Measurements from ENCODE around the gene ARID3C. TPM values are rescaled to one million over a fixed set of nuclear protein-coding genes. Genes with fewer than 3 reads are reported as not detected.

The ARID3C gene
- total RNA-seq, 2 experiments from 2014 or later: 0.25 to 0.34 TPM

DNA sequence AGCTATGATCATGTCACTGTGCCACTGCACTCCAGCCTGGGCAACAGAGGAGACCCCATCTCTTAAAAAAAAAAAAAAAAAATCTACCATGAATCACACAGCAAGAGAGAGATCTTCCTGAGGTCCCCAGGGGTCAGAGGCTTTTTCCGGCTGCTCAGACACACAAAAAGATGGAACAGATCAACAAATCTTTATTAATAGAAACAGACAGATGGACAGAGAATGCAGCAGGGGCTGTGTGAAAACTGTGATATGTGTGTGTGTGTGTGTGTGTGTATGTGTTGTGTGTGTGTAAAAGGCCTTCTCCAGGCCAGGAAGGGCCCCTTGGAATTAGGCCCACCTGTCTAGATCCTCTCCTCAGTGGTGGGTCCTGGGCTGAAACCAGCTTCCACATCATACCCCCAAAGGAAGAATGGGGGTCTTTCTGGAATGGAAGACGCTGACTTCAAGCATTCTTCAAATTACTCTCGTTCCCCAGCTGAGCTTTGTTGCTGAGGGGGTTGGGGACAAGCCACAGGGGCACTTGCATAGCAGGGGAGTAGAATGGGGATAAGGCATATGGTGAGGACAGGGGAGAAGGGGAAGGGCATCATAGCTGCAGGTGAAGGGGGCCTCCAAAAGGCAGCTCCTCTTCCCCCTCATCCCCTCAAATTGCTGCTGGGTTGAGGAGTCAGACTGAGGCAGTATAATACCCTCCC, 5.8 kb upstream of the ARID3C start:
- ATAC-seq (ENCODE audit: poor library complexity): no peak
- Mint-ChIP-seq H3K36me3 (ENCODE audit: low read depth) (peaks cover 14% of the 10 kb centered on the region), H3K4me3 (peak overlapping the region; percentile 75), H3K27ac (no peak overlapping the region), H3K9me3 (no peaks in the 10 kb centered on the region), H3K4me1 (ENCODE audit: low read depth) (peaks cover 46% of the 10 kb centered on the region), H3K27me3 (peaks cover 11% of the 10 kb centered on the region)
- no peak for TF ChIP-seq CTCF (IDR thresholded peaks at IDR 0.05)
- intact Hi-C loops (cut with DNase I, micrococcal nuclease): loop anchor here (1.0 to 10.0 kb wide), 7 partner anchors 21 to 580 kb away; partner anchors contain the start of genes FANCG (in 1 of the 2), RPP25L (in 1 of the 2) and VCP (in 1 of the 2)
- no peak for DNase-seq
- Histone ChIP-seq H3K27ac (ENCODE audit: low read depth in 1 of 2, low read length in 2 of 2) (no peak overlapping the region), H3K27me3 (ENCODE audit: control insufficient read depth in 1 of 2, insufficient read depth in 2 of 2, low read length in 2 of 2) (peaks cover under 1 to 2% of the 10 kb centered on the region in 2 experiments), H3K4me3 (ENCODE audit: low read length) (no peak overlapping the region), H3K36me3 (ENCODE audit: insufficient read depth, low read length) (peaks cover 14% of the 10 kb centered on the region), H3K9me3 (ENCODE audit: control insufficient read depth in 1 of 2, insufficient read depth in 1 of 2, low read length in 2 of 2) (no peaks in the 10 kb centered on the region), H3K4me1 (ENCODE audit: insufficient read depth, low read length) (peaks cover 41% of the 10 kb centered on the region)
- ChIA-PET CTCF (interaction anchor here (0.8 to 3.9 kb wide), 13 partner anchors 9 to 231 kb away, joined by 3 to 41 read pairs (median 11); partner anchors contain the start of genes DCTN3, GALT and RPP25L), POLR2A (interaction anchor here (1.4 to 5.0 kb wide), 7 partner anchors 12 to 30 kb away, joined by 5 to 84 read pairs (median 13); partner anchors contain the start of genes DCTN3, GALT and RPP25L)

GRCh38 chr9:34633851-34634550, 5.1 kb upstream of the ARID3C start:
- peaks cover 14% of the 10 kb centered on the region for H3K36me3 Mint-ChIP-seq (ENCODE audit: low read depth)
- DNase-seq: peak; percentile 64 to 86 (median 72)
- H3K9me3 Mint-ChIP-seq: no peaks in the 10 kb centered on the region
- H3K4me1 Mint-ChIP-seq (ENCODE audit: low read depth): peaks cover 51% of the 10 kb centered on the region
- Histone ChIP-seq H3K4me1 (ENCODE audit: insufficient read depth, low read length) (peaks cover 47% of the 10 kb centered on the region), H3K4me3 (ENCODE audit: low read length) (no peak overlapping the region), H3K27ac (ENCODE audit: low read depth in 1 of 2, low read length in 2 of 2) (no peak overlapping the region), H3K36me3 (ENCODE audit: insufficient read depth, low read length) (peaks cover 14% of the 10 kb centered on the region), H3K27me3 (ENCODE audit: control insufficient read depth in 1 of 2, insufficient read depth in 2 of 2, low read length in 2 of 2) (peaks cover 7 to 8% of the 10 kb centered on the region in 2 experiments), H3K9me3 (ENCODE audit: control insufficient read depth in 1 of 2, insufficient read depth in 1 of 2, low read length in 2 of 2) (no peaks in the 10 kb centered on the region)
- peak overlapping the region; percentile 8 for H3K27ac Mint-ChIP-seq
- peaks cover 18% of the 10 kb centered on the region for H3K27me3 Mint-ChIP-seq
- H3K4me3 Mint-ChIP-seq: peak overlapping the region; percentile 75
- POLR2A ChIA-PET: interaction anchor here (0.9 to 1.7 kb wide), 8 partner anchors 9 to 31 kb away, joined by 3 to 13 read pairs (median 6); partner anchors contain the start of genes DCTN3, GALT and RPP25L
- peak; percentile 91 for TF ChIP-seq CTCF (IDR thresholded peaks at IDR 0.05)
- intact Hi-C loops (cut with DNase I, micrococcal nuclease): loop anchor here (1.0 to 10.0 kb wide), 6 partner anchors 21 to 579 kb away; partner anchors contain the start of genes FANCG (in 1 of the 2), RPP25L (in 1 of the 2) and VCP (in 1 of the 2)
- CTCF ChIA-PET: interaction anchor here (0.6 to 3.0 kb wide), 21 partner anchors 9 to 230 kb away, joined by 3 to 41 read pairs (median 5); partner anchors contain the start of genes DCTN3, DNAI1, FAM219A and GALT
- ATAC-seq (ENCODE audit: poor library complexity): peak; percentile 23

DNA sequence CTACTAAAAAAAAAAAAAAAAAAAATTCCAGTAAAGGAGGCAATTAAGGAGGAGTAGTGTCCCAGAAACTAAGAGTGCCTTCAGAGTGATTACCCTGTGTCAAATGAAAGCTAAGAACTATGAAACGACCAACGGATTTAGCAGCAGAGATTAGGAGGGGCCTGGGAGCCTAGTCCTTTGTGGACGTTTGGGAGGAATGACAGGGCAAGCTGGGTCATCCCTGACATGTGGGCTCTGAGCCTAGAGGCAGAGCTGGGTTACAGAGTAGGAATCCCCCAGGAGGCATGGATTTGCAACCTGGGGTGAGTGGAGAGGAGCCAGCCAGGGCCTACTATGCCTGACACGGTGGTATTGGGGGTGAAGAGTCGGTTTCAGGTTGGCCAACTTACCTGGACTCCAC, 4.3 kb upstream of the ARID3C start:
- no peaks in the 10 kb centered on the region for H3K9me3 Mint-ChIP-seq
- no peak overlapping the region for H3K4me3 Mint-ChIP-seq
- Histone ChIP-seq H3K4me1 (ENCODE audit: insufficient read depth, low read length) (peaks cover 45% of the 10 kb centered on the region), H3K4me3 (ENCODE audit: low read length) (no peak overlapping the region), H3K27me3 (ENCODE audit: control insufficient read depth in 1 of 2, insufficient read depth in 2 of 2, low read length in 2 of 2) (peaks cover 12 to 13% of the 10 kb centered on the region in 2 experiments), H3K36me3 (ENCODE audit: insufficient read depth, low read length) (peaks cover 14% of the 10 kb centered on the region), H3K27ac (ENCODE audit: low read depth in 1 of 2, low read length in 2 of 2) (no peak overlapping the region), H3K9me3 (ENCODE audit: control insufficient read depth in 1 of 2, insufficient read depth in 1 of 2, low read length in 2 of 2) (no peaks in the 10 kb centered on the region)
- peaks cover 49% of the 10 kb centered on the region for H3K4me1 Mint-ChIP-seq (ENCODE audit: low read depth)
- ATAC-seq (ENCODE audit: poor library complexity): no peak
- H3K36me3 Mint-ChIP-seq (ENCODE audit: low read depth): peaks cover 14% of the 10 kb centered on the region
- CTCF ChIA-PET: interaction anchor here (0.6 to 3.0 kb wide), 19 partner anchors 9 to 229 kb away, joined by 3 to 41 read pairs (median 7); partner anchors contain the start of genes DCTN3, DNAI1, FAM219A and GALT
- DNase-seq: no peak
- no peak overlapping the region for H3K27ac Mint-ChIP-seq
- peaks cover 24% of the 10 kb centered on the region for H3K27me3 Mint-ChIP-seq
- intact Hi-C loops (cut with DNase I, micrococcal nuclease): loop anchor here in 1 of 2 experiments (5.0 to 10.0 kb wide), 3 partner anchors 69 to 578 kb away; partner anchors contain the start of genes FANCG and VCP
- POLR2A ChIA-PET: interaction anchor here (0.9 to 1.7 kb wide), 8 partner anchors 8 to 32 kb away, joined by 3 to 13 read pairs (median 6); partner anchors contain the start of genes DCTN3, GALT and RPP25L
- TF ChIP-seq CTCF (IDR thresholded peaks at IDR 0.05): no peak

All from CD4-positive, alpha-beta T cell (primary cell).